H9 (cell line): ENCODE data around the gene AKAP5. TPM values are rescaled to one million over a fixed set of nuclear protein-coding genes. Genes with fewer than 3 reads are reported as not detected.

Experiments used
- DNase-seq: peaks from one replicate; pipeline ENCODE4 v3.0.0-alpha.2; 2017
- H2AFZ ChIP-seq: one replicate; pipeline ENCODE4 v1.6.1; 2013; ENCODE audit warnings: mild to moderate bottlenecking, low read length, control low read depth, moderate library complexity
- H2AK5ac ChIP-seq: 2 replicates; pipeline ENCODE4 v1.6.1; 2013; ENCODE audit warnings: low read length, control low read depth, mixed read lengths; ENCODE audit not compliant: insufficient read length
- H2BK120ac ChIP-seq: one replicate; pipeline ENCODE4 v1.6.1; 2013; ENCODE audit warnings: low read depth, mild to moderate bottlenecking, low read length, control low read depth, inconsistent platforms; ENCODE audit not compliant: poor library complexity, severe bottlenecking
- H2BK12ac ChIP-seq: 2 replicates; pipeline ENCODE4 v1.6.1; 2013; ENCODE audit warnings: low read length, control low read depth, mixed read lengths, low read depth; ENCODE audit not compliant: insufficient read length
- H2BK15ac ChIP-seq: 2 replicates; pipeline ENCODE4 v1.6.1; 2013; ENCODE audit warnings: low read depth, low read length, control low read depth
- H2BK20ac ChIP-seq: one replicate; pipeline ENCODE4 v1.6.1; 2013; ENCODE audit warnings: low read depth, mild to moderate bottlenecking, low read length, control low read depth, inconsistent platforms; ENCODE audit not compliant: poor library complexity, severe bottlenecking
- H2BK5ac ChIP-seq: 2 replicates; pipeline ENCODE4 v1.6.1; 2013; ENCODE audit warnings: low read length, control low read depth, mixed read lengths; ENCODE audit not compliant: insufficient read length
- H3K14ac ChIP-seq: 2 replicates; pipeline ENCODE4 v1.6.1; 2013; ENCODE audit warnings: low read length, control low read depth; ENCODE audit not compliant: insufficient read depth
- H3K18ac ChIP-seq: 2 replicates; pipeline ENCODE4 v1.6.1; 2013; ENCODE audit warnings: low read depth, mild to moderate bottlenecking, mixed read lengths, low read length, control low read depth; ENCODE audit not compliant: insufficient read length
- H3K23ac ChIP-seq: 2 replicates; pipeline ENCODE4 v1.6.1; 2013; ENCODE audit warnings: low read length, control low read depth, mixed read lengths, low read depth; ENCODE audit not compliant: insufficient read length
- H3K23me2 ChIP-seq: 2 replicates; pipeline ENCODE4 v1.6.1; 2013; ENCODE audit warnings: low read depth, mild to moderate bottlenecking, mixed read lengths, low read length, control low read depth; ENCODE audit not compliant: insufficient read length, poor library complexity, severe bottlenecking
- H3K27ac ChIP-seq: 2 replicates; pipeline ENCODE4 v1.5.1; 2013; ENCODE audit warnings: low read length, control low read depth, mixed read lengths, low read depth; ENCODE audit not compliant: insufficient read length
- H3K27me3 ChIP-seq: 2 replicates; pipeline ENCODE4 v1.6.1; 2013; ENCODE audit warnings: low read length, control low read depth, inconsistent platforms; ENCODE audit not compliant: insufficient read depth
- H3K4ac ChIP-seq: 2 replicates; pipeline ENCODE4 v1.6.1; 2013; ENCODE audit warnings: low read depth, mild to moderate bottlenecking, control low read depth, inconsistent platforms, low read length, moderate library complexity
- H3K4me1 ChIP-seq: 2 replicates; pipeline ENCODE4 v1.6.1; 2013; ENCODE audit warnings: low read length, control low read depth, inconsistent platforms; ENCODE audit not compliant: insufficient read depth
- H3K4me2 ChIP-seq: 2 replicates; pipeline ENCODE4 v1.6.1; 2013; ENCODE audit warnings: low read length, control low read depth, mixed read lengths; ENCODE audit not compliant: insufficient read length, insufficient read depth
- H3K56ac ChIP-seq: 2 replicates; pipeline ENCODE4 v1.6.1; 2013; ENCODE audit warnings: low read depth, mild to moderate bottlenecking, mixed read lengths, low read length, control low read depth; ENCODE audit not compliant: insufficient read length
- H3K79me1 ChIP-seq: 2 replicates; pipeline ENCODE4 v1.6.1; 2013; ENCODE audit warnings: low read depth, mild to moderate bottlenecking, moderate library complexity, low read length, control low read depth, inconsistent platforms; ENCODE audit not compliant: insufficient read depth, poor library complexity, severe bottlenecking
- H3K79me2 ChIP-seq: 2 replicates; pipeline ENCODE4 v1.6.1; 2013; ENCODE audit warnings: low read length, control low read depth, inconsistent platforms; ENCODE audit not compliant: insufficient read depth
- H3K9ac ChIP-seq: 2 replicates; pipeline ENCODE4 v1.6.1; 2013; ENCODE audit warnings: low read length, control low read depth, mixed read lengths; ENCODE audit not compliant: insufficient read length; ENCODE audit errors: extremely low read depth
- H3K9me3 ChIP-seq: one replicate; pipeline ENCODE4 v1.6.1; 2013; ENCODE audit warnings: low read depth, low read length, inconsistent platforms; ENCODE audit not compliant: control insufficient read depth
- H3T11ph ChIP-seq: one replicate; pipeline ENCODE4 v1.6.1; 2013; ENCODE audit warnings: mild to moderate bottlenecking, low read length, control low read depth, inconsistent platforms
- H4K20me1 ChIP-seq: one replicate; pipeline ENCODE4 v1.6.1; 2013; ENCODE audit not compliant: control insufficient read depth, insufficient read length, insufficient read depth
- H4K5ac ChIP-seq: 2 replicates; pipeline ENCODE4 v1.6.1; 2013; ENCODE audit warnings: low read depth, mild to moderate bottlenecking, mixed read lengths, low read length, control low read depth; ENCODE audit not compliant: insufficient read length
- H4K8ac ChIP-seq: replicated peaks from 2 replicates; pipeline ENCODE4 v1.6.1; 2013; ENCODE audit warnings: low read length, control low read depth, mixed read lengths, low read depth; ENCODE audit not compliant: insufficient read length
- H4K91ac ChIP-seq: 2 replicates; pipeline ENCODE4 v1.6.1; 2013; ENCODE audit warnings: low read depth, mild to moderate bottlenecking, moderate library complexity, mixed read lengths, low read length, control low read depth; ENCODE audit not compliant: insufficient read length
- H3K27ac Mint-ChIP-seq, 3 experiments: 2 replicates in 2 of 3; 3 replicates in 1 of 3; pipeline ENCODE4 v1.8.0; 2020 to 2021; ENCODE audit warnings: mixed read lengths in 3 of 3, mild to moderate bottlenecking in 1 of 3, moderate library complexity in 1 of 3
- H3K27me3 Mint-ChIP-seq: 2 replicates; pipeline ENCODE4 v1.8.0; 2021; ENCODE audit warnings: low read depth, mild to moderate bottlenecking, moderate library complexity, mixed read lengths
- H3K36me3 Mint-ChIP-seq, 3 experiments: 2 replicates in 2 of 3; 3 replicates in 1 of 3; pipeline ENCODE4 v1.8.0; 2020 to 2021; ENCODE audit warnings: low read depth in 3 of 3, mixed read lengths in 3 of 3; ENCODE audit not compliant: insufficient read depth in 1 of 3
- H3K4me1 Mint-ChIP-seq, 2 experiments: 2 replicates each; pipeline ENCODE4 v1.8.0; 2020; ENCODE audit warnings: mixed read lengths in 2 of 2
- H3K4me3 Mint-ChIP-seq, 2 experiments: 2 replicates in 1 of 2; 3 replicates in 1 of 2; pipeline ENCODE4 v1.8.0; 2020 to 2021; ENCODE audit warnings: mild to moderate bottlenecking in 2 of 2, mixed read lengths in 2 of 2, moderate library complexity in 1 of 2
- H3K9me3 Mint-ChIP-seq, 2 experiments: 2 replicates in 1 of 2; 3 replicates in 1 of 2; pipeline ENCODE4 v1.8.0; 2020; ENCODE audit warnings: mild to moderate bottlenecking in 2 of 2, mixed read lengths in 2 of 2, moderate library complexity in 1 of 2
- CTCF ChIP-seq: fragments of 200-600 bp; sonication (generic); conservative IDR thresholded peaks from 3 replicates; pipeline ENCODE4 v1.8.0; 2021; ENCODE audit warnings: antibody characterized with exemption, mild to moderate bottlenecking
- WGBS: extraction: QIAGEN DNeasy Blood & Tissue Kit; methylation state at CpG from one replicate; pipeline ENCODE4 v1.1.7; 2013; ENCODE audit warnings: missing lambda C conversion rate, low lambda C conversion rate, mixed read lengths; ENCODE audit not compliant: insufficient read length; ENCODE audit errors: extremely low coverage; 5-methylcytosine and 5-hydroxymethylcytosine counted together
- total RNA-seq: library from RNA; stranded (reverse); gene quantifications from 2 replicates; pipeline ENCODE4 v1.2.1, GENCODE V29; 2021

AKAP5 gene
- total RNA-seq, 1 experiment from 2014 or later = 2.5 TPM

- H3K14ac ChIP-seq = peak within 1 kb of the TSS; percentile 98
- DNase-seq = peak; percentile 94
- H3K27me3 ChIP-seq = no peaks in the 10 kb centered on the region
- Mint-ChIP-seq H3K27ac (peak within 1 kb of the TSS; percentile 96 to 100 (median 98)), H3K4me3 (peak within 1 kb of the TSS; percentile 84 to 86), H3K27me3 (no peaks in the 10 kb centered on the region), H3K9me3 (no peaks in the 10 kb centered on the region), H3K4me1 (peaks cover 45 to 47% of the 10 kb centered on the region in 2 experiments), H3K36me3 (peaks cover 7 to 13% (median 13%) of the 10 kb centered on the region in 3 experiments; a peak in 6 of 7 replicates)
- H3K23me2 ChIP-seq = peaks cover 15% of the 10 kb centered on the region
- peak within 1 kb of the TSS; percentile 17 for H2BK5ac ChIP-seq
- peak within 1 kb of the TSS; percentile 54 for H4K5ac ChIP-seq
- peak within 1 kb of the TSS; percentile 97 for H3K18ac ChIP-seq
- peak within 1 kb of the TSS; percentile 66 for H3K27ac ChIP-seq
- H2AK5ac ChIP-seq = no peak within 1 kb of the TSS
- TF ChIP-seq CTCF = no peak
- H2BK12ac ChIP-seq = peak within 1 kb of the TSS; percentile 9
- H3K79me1 ChIP-seq = no peaks in the 10 kb centered on the region
- H2BK15ac ChIP-seq = no peak within 1 kb of the TSS
- H3K79me2 ChIP-seq = peaks cover 23% of the 10 kb centered on the region; the same call in 1 of the 2 replicates
- no peak within 1 kb of the TSS; the same call in 1 of the 2 replicates for H3K4ac ChIP-seq
- no peak within 1 kb of the TSS for H2BK120ac ChIP-seq
- H3K4me1 ChIP-seq = no peaks in the 10 kb centered on the region; the same call in 1 of the 2 replicates
- H3K23ac ChIP-seq = no peak within 1 kb of the TSS
- H2BK20ac ChIP-seq = no peak within 1 kb of the TSS
- no peak within 1 kb of the TSS for H4K8ac ChIP-seq
- H3K56ac ChIP-seq = no peak within 1 kb of the TSS
- H3T11ph ChIP-seq = no peak within 1 kb of the TSS
- H4K20me1 ChIP-seq = no peaks in the 10 kb centered on the region
- no peaks in the 10 kb centered on the region for H3K9me3 ChIP-seq
- peak within 1 kb of the TSS; percentile 57 for H4K91ac ChIP-seq
- WGBS = no CpG with 5 or more reads among the region's 87 CpGs
- H3K4me2 ChIP-seq = peak within 1 kb of the TSS; percentile 91
- H3K9ac ChIP-seq = peak within 1 kb of the TSS; percentile 77
- H2AFZ ChIP-seq = no peak within 1 kb of the TSS
These were observed 38.4 kb downstream of the AKAP5 start, which contains the start of gene ZBTB25 for GRCh38 chr14:64503434-64504309. Gene ZBTB25, minus strand, starts transcription at chr14:64503838. Its CDS starts 13,305 bp downstream, at chr14:64490533.
